PC-9 (cell line): ENCODE measurements around the gene ALCAM. TPM values are rescaled to one million over a fixed set of nuclear protein-coding genes. Genes with fewer than 3 reads are reported as not detected.
A peak's percentile ranks its signal among the peaks of the same experiment; 100 is the strongest.

Source experiments
- BruUV-seq: library from RNA; stranded (reverse); fragments of 400-500 nt; replicated peaks from 2 replicates; lab custom pipeline; 2021; lab: Mats Ljungman, UMichigan
- CTCF ChIA-PET: fragments of 300-600 bp; sonication (Branson Sonifier 250); formaldehyde crosslinking; loops from one replicate; lab custom pipeline; 2022; ENCODE audit warnings: antibody characterized with exemption; lab: Charles Lee
- POLR2A ChIA-PET: fragments of 300-600 bp; sonication (Branson Sonifier 250); formaldehyde crosslinking; loops from one replicate; lab custom pipeline; 2022; ENCODE audit warnings: antibody characterized with exemption; ENCODE audit not compliant: unreplicated experiment; lab: Charles Lee
- DNase-seq, 2 experiments: peaks; one replicate each; pipeline versions ENCODE4 v3.0.0 to v3.0.0-alpha.2; 2015 to 2022; ENCODE audit warnings: mixed read lengths in 1 of 2
- H2AFZ ChIP-seq: fragments of 200-600 bp; sonication (generic); 2 replicates; pipeline ENCODE4 v1.8.1; 2017; ENCODE audit warnings: antibody characterized with exemption
- H3F3A ChIP-seq: fragments of 200-600 bp; sonication (generic); 2 replicates; pipeline ENCODE4 v1.8.1; 2017; ENCODE audit warnings: antibody characterized with exemption, mild to moderate bottlenecking, low read depth; ENCODE audit not compliant: insufficient read depth
- H3K27ac ChIP-seq: fragments of 200-600 bp; sonication (generic); 2 replicates; pipeline ENCODE4 v1.6.1; 2016; ENCODE audit warnings: mixed run types
- H3K27me3 ChIP-seq: fragments of 200-600 bp; sonication (generic); 2 replicates; pipeline ENCODE4 v1.6.1; 2016; ENCODE audit warnings: low read depth, mixed run types; ENCODE audit not compliant: insufficient read depth
- H3K36me3 ChIP-seq: fragments of 200-600 bp; sonication (generic); 2 replicates; pipeline ENCODE4 v1.6.1; 2016; ENCODE audit warnings: low read depth, mixed run types
- H3K4me1 ChIP-seq: fragments of 200-600 bp; sonication (generic); replicated peaks from 2 replicates; pipeline ENCODE4 v1.6.1; 2016; ENCODE audit warnings: mixed run types; ENCODE audit not compliant: insufficient read depth
- H3K4me2 ChIP-seq: fragments of 200-600 bp; sonication (generic); 2 replicates; pipeline ENCODE4 v1.6.1; 2017; ENCODE audit warnings: mixed run types
- H3K4me3 ChIP-seq: fragments of 200-600 bp; sonication (generic); 2 replicates; pipeline ENCODE4 v1.6.1; 2016; ENCODE audit warnings: mixed run types
- H3K79me2 ChIP-seq: fragments of 200-600 bp; sonication (generic); 2 replicates; pipeline ENCODE4 v1.6.1; 2017; ENCODE audit warnings: low read depth, mixed run types
- H3K9me2 ChIP-seq: fragments of 200-600 bp; sonication (generic); 2 replicates; pipeline ENCODE4 v1.8.1; 2017; ENCODE audit warnings: mild to moderate bottlenecking; ENCODE audit not compliant: insufficient read depth
- H3K9me3 ChIP-seq: fragments of 200-600 bp; sonication (generic); 2 replicates; pipeline ENCODE4 v1.8.1; 2016; ENCODE audit warnings: low read depth; ENCODE audit not compliant: insufficient read depth
- H4K20me1 ChIP-seq: fragments of 200-600 bp; sonication (generic); 2 replicates; pipeline ENCODE4 v1.8.1; 2017; ENCODE audit not compliant: insufficient read depth
- CTCF ChIP-seq: fragments of 200-600 bp; sonication (generic); conservative IDR thresholded peaks from 2 replicates; pipeline ENCODE4 v1.6.1; 2017; ENCODE audit warnings: mixed run types, antibody characterized with exemption, mild to moderate bottlenecking, moderate library complexity
- EZH2 ChIP-seq: fragments of 200-600 bp; sonication (generic); IDR thresholded peaks from 2 replicates; pipeline ENCODE4 v1.8.0; 2017; ENCODE audit warnings: antibody characterized with exemption, low read depth
- intact Hi-C: fragments of 100-400 bp; cut with micrococcal nuclease; formaldehyde crosslinking; loops from one replicate; pipeline ENCODE4 v1.10.0; 2022; ENCODE audit not compliant: unreplicated experiment
- total RNA-seq: library from RNA; stranded (reverse); gene quantifications from 2 replicates; pipeline ENCODE4 v1.2.3, GENCODE V29; 2021

Gene ALCAM
- total RNA-seq, 1 experiment from 2014 or later, result 132 TPM

DNA sequence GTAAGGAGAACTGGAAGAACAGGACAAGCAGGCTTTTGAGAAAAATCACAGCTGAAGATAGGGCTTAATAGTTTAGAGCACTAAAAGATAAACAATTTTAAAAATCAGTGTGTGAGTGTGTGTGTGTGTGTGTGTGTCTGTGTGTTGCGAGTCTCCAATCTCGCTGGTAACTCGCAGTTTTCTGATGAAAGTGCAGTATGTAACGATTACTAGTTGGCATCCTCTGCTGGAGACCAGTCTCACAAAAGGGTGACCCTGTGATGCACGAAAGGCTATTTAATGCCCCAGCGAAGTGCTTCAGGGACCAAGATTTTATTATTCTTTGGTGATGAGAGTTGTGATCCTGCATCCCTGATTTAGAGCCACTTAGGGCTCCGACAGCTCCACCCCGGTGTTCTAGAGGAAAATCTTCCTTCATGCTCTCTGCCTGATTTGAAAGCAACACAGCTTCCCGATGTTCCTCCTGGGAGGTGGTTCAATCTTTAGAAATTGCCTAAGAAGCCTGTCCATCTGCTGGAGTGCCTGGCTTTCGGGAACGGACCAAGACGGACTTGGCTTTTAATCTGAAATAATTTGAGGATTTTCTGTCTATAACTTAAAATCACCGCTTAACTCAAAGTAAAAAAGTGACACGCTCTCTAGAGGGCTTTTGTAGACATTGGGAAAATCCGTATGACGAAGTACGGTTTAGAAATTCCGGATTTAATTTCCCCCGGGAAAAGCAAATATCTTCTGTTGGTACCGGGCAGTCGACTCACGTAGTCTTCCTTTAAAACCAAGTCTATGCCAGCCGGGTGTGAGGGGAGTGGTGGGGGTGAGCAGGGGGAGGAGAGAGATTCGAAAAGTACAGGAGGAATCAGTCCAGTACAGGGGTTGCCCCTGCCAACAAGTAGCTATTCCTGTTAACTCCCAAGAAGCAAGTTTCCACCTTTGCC, 1.1 kb upstream of the ALCAM start:
- intact Hi-C loops, result loop anchor here (1.0 to 10.0 kb wide), 15 partner anchors 90 to 1752 kb away; partner anchors contain the start of gene CBLB
- Histone ChIP-seq H3K9me3 (no peaks in the 10 kb centered on the region), H4K20me1 (no peaks in the 10 kb centered on the region), H3K36me3 (no peaks in the 10 kb centered on the region), H3K27me3 (no peaks in the 10 kb centered on the region), H3K79me2 (peaks cover 26% of the 10 kb centered on the region), H2AFZ (peak overlapping the region; percentile 92), H3F3A (peaks cover 37% of the 10 kb centered on the region), H3K4me2 (peak overlapping the region; percentile 94), H3K9me2 (0 out of 2 replicates have a peak, but pooled peaks cover 6% of the 10 kb centered on the region), H3K4me1 (peaks cover 22% of the 10 kb centered on the region), H3K4me3 (peak overlapping the region; percentile 78), H3K27ac (peak overlapping the region; percentile 86)
- no peak for TF ChIP-seq CTCF
- TF ChIP-seq EZH2, result no peak
- BruUV-seq, result TSS peak; percentile 46
- CTCF ChIA-PET, result interaction anchor here (0.5 to 1.7 kb wide), 3 partner anchors 36 to 152 kb away, joined by 3 to 7 read pairs (median 6); no protein-coding TSS in a partner anchor
- peak; percentile 37 to 67 for DNase-seq
- POLR2A ChIA-PET, result interaction anchor here (0.6 to 0.7 kb wide), 3 partner anchors 92 to 320 kb away, joined by 3 to 10 read pairs (median 4); no protein-coding TSS in a partner anchor

DNA sequence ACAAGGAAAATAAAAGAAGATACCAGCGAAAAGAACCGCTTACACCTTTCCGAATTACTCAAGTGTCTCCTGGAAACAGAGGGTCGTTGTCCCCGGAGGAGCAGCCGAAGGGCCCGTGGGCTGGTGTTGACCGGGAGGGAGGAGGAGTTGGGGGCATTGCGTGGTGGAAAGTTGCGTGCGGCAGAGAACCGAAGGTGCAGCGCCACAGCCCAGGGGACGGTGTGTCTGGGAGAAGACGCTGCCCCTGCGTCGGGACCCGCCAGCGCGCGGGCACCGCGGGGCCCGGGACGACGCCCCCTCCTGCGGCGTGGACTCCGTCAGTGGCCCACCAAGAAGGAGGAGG, 325 bp downstream of the ALCAM start:
- intact Hi-C loops, result loop anchor here (2.0 to 10.0 kb wide), 11 partner anchors 212 to 1750 kb away; partner anchors contain the start of gene CBLB
- POLR2A ChIA-PET, result interaction anchor here (0.6 to 0.7 kb wide), 4 partner anchors 96 to 1402 kb away, joined by 3 to 6 read pairs (median 4); no protein-coding TSS in a partner anchor
- Histone ChIP-seq H3K79me2 (peaks cover 39% of the 10 kb centered on the region), H3K27me3 (no peaks in the 10 kb centered on the region), H3F3A (peaks cover 37% of the 10 kb centered on the region), H4K20me1 (no peaks in the 10 kb centered on the region), H3K9me2 (0 out of 2 replicates have a peak, but pooled peaks cover 6% of the 10 kb centered on the region), H2AFZ (peak overlapping the region; percentile 92), H3K9me3 (no peaks in the 10 kb centered on the region), H3K4me2 (peak overlapping the region; percentile 94), H3K4me1 (peaks cover 29% of the 10 kb centered on the region), H3K27ac (peak overlapping the region; percentile 86), H3K4me3 (peak overlapping the region; percentile 78), H3K36me3 (no peaks in the 10 kb centered on the region)
- no TSS peak for BruUV-seq
- peak; percentile 39 to 42 for DNase-seq
- TF ChIP-seq EZH2, result no peak
- CTCF ChIA-PET, result interaction anchor here (0.6 to 1.7 kb wide), 4 partner anchors 35 to 755 kb away, joined by 3 to 7 read pairs (median 5); no protein-coding TSS in a partner anchor

GRCh38 chr3:105367406-105368213, 901 bp downstream of the ALCAM start:
- CTCF ChIA-PET, result interaction anchor here (0.6 to 2.3 kb wide), 4 partner anchors 34 to 1532 kb away, joined by 6 to 16 read pairs (median 10); no protein-coding TSS in a partner anchor
- Histone ChIP-seq H3K9me2 (0 out of 2 replicates have a peak, but pooled peaks cover 10% of the 10 kb centered on the region), H4K20me1 (no peaks in the 10 kb centered on the region), H3K4me3 (peak overlapping the region; percentile 78), H3F3A (peaks cover 37% of the 10 kb centered on the region), H3K27ac (peak overlapping the region; percentile 86), H3K4me1 (peaks cover 29% of the 10 kb centered on the region), H2AFZ (peak overlapping the region; percentile 92), H3K36me3 (no peaks in the 10 kb centered on the region), H3K27me3 (no peaks in the 10 kb centered on the region), H3K79me2 (peaks cover 45% of the 10 kb centered on the region), H3K9me3 (no peaks in the 10 kb centered on the region), H3K4me2 (peak overlapping the region; percentile 94)
- POLR2A ChIA-PET, result interaction anchor here (0.6 to 1.2 kb wide), 2 partner anchors 34 to 1995 kb away, joined by 5 to 25 read pairs; no protein-coding TSS in a partner anchor
- no peak for TF ChIP-seq CTCF
- no peak for TF ChIP-seq EZH2
- intact Hi-C loops, result loop anchor here (1.0 to 10.0 kb wide), 15 partner anchors 35 to 1750 kb away; partner anchors contain the start of gene CBLB
- no TSS peak for BruUV-seq
- DNase-seq, result peak; percentile 67 to 81
